ENCODE data around the gene ERI3.

Gene ERI3

DNA sequence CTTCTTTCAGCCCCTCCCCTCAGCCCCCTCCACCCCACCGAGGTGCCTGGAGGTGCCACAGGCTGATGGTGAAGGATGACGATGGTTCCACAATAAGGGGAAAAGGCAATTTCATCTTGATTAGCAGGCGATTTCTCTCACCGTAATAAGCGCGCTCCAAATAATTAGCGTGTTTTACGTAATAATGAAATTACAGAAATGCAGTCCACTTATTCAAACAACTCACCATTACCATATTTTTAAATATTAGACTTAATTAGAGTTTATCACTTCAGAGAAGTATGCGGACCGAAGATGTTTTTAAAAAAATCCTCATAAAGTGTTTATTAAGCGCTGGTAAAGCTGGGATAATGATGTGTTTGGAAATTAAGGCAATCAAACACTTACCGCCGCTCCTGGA lies 126.8 kb downstream of the ERI3 start:
- no peak for DNase-seq (ENCODE audit: extremely low read depth, insufficient read length)
- Histone ChIP-seq H3K27me3 (replicated peaks; ENCODE audit: control insufficient read depth, insufficient read depth, low read length) (no peaks in the 10 kb centered on the region), H3K36me3 (ENCODE audit: control insufficient read depth, insufficient read depth, low read length) (no peaks in the 10 kb centered on the region; the same call in 1 of the 2 replicates), H3K4me3 (replicated peaks; ENCODE audit: low read depth, low read length) (no peak overlapping the region)
- TF ChIP-seq CTCF (IDR thresholded peaks at IDR 0.05; ENCODE audit: insufficient read depth, low read length, poor library complexity, severe bottlenecking), result no peak

- Histone ChIP-seq H3K4me3 (replicated peaks; ENCODE audit: low read depth, low read length) (no peak overlapping the region), H3K27me3 (replicated peaks; ENCODE audit: control insufficient read depth, insufficient read depth, low read length) (no peaks in the 10 kb centered on the region), H3K36me3 (ENCODE audit: control insufficient read depth, insufficient read depth, low read length) (no peaks in the 10 kb centered on the region; the same call in 1 of the 2 replicates)
- TF ChIP-seq CTCF (IDR thresholded peaks at IDR 0.05; ENCODE audit: insufficient read depth, low read length, poor library complexity, severe bottlenecking), result no peak
- no peak for DNase-seq (ENCODE audit: extremely low read depth, insufficient read length)
Observed at GRCh38 chr1:44227211-44227610, 127.8 kb downstream of the ERI3 start.

GRCh38 chr1:44225761-44226160 lies 129.3 kb downstream of the ERI3 start:
- no peak for TF ChIP-seq CTCF (IDR thresholded peaks at IDR 0.05; ENCODE audit: insufficient read depth, low read length, poor library complexity, severe bottlenecking)
- Histone ChIP-seq H3K36me3 (ENCODE audit: control insufficient read depth, insufficient read depth, low read length) (peaks cover 4% of the 10 kb centered on the region), H3K4me3 (replicated peaks; ENCODE audit: low read depth, low read length) (no peak overlapping the region), H3K27me3 (replicated peaks; ENCODE audit: control insufficient read depth, insufficient read depth, low read length) (no peaks in the 10 kb centered on the region)
- DNase-seq (ENCODE audit: extremely low read depth, insufficient read length), result no peak

- DNase-seq (ENCODE audit: extremely low read depth, insufficient read length), result no peak
- TF ChIP-seq CTCF (IDR thresholded peaks at IDR 0.05; ENCODE audit: insufficient read depth, low read length, poor library complexity, severe bottlenecking), result no peak
- peaks cover 28% of the 10 kb centered on the region for H3K36me3 ChIP-seq (ENCODE audit: control insufficient read depth, insufficient read depth, low read length)
- no peak overlapping the region for H3K4me3 ChIP-seq (replicated peaks; ENCODE audit: low read depth, low read length)
- H3K27me3 ChIP-seq (replicated peaks; ENCODE audit: control insufficient read depth, insufficient read depth, low read length), result no peaks in the 10 kb centered on the region
Observed at GRCh38 chr1:44223187-44223610, 131.9 kb downstream of the ERI3 start.

GRCh38 chr1:44222397-44223186 lies 132.5 kb downstream of the ERI3 start:
- no peak for TF ChIP-seq CTCF (IDR thresholded peaks at IDR 0.05; ENCODE audit: insufficient read depth, low read length, poor library complexity, severe bottlenecking)
- DNase-seq (ENCODE audit: extremely low read depth, insufficient read length), result no peak
- Histone ChIP-seq H3K36me3 (ENCODE audit: control insufficient read depth, insufficient read depth, low read length) (peaks cover 31% of the 10 kb centered on the region), H3K27me3 (replicated peaks; ENCODE audit: control insufficient read depth, insufficient read depth, low read length) (no peaks in the 10 kb centered on the region), H3K4me3 (replicated peaks; ENCODE audit: low read depth, low read length) (no peak overlapping the region)

All from GM06990 (cell line).